Body of pancreas (tissue), 4 donors: ENCODE measurements around the gene PHOX2A. TPM values are rescaled to one million over a fixed set of nuclear protein-coding genes. Genes with fewer than 3 reads are reported as not detected.

Experiments
- ATAC-seq: fragments of 150-250 bp; one replicate; pipeline ENCODE4 v1.9.1; 2016
- DNase-seq, 4 donors: peaks; one replicate each; pipeline ENCODE4 v3.0.0-alpha.2; 2019
- H3K27ac ChIP-seq, 4 donors: fragments of 200-600 bp; sonication (generic); 1 replicate in 3 of 4; 2 replicates in 1 of 4; pipeline versions ENCODE4 v1.5.1 to v1.6.1; 2016 to 2019; ENCODE audit warnings: mild to moderate bottlenecking in 1 of 4, mixed read lengths in 1 of 4, moderate library complexity in 1 of 4
- H3K27me3 ChIP-seq, 2 donors: fragments of 200-600 bp; sonication (generic); one replicate each; pipeline ENCODE4 v1.6.0; 2016; ENCODE audit warnings: mild to moderate bottlenecking in 1 of 2
- H3K36me3 ChIP-seq, 2 donors: fragments of 200-600 bp; sonication (generic); replicated peaks in 1 of 2; 2 replicates each; pipeline ENCODE4 v1.5.1; 2016; ENCODE audit warnings: low read depth in 2 of 2; ENCODE audit not compliant: insufficient read depth in 1 of 2
- H3K4me1 ChIP-seq: fragments of 200-600 bp; sonication (generic); one replicate; pipeline ENCODE4 v1.6.0; 2016
- H3K4me3 ChIP-seq, 2 donors: fragments of 200-600 bp; sonication (generic); 1 replicate in 1 of 2; 2 replicates in 1 of 2; pipeline ENCODE4 v1.5.1; 2016 to 2019
- H3K9me3 ChIP-seq, 3 donors: fragments of 200-600 bp; sonication (generic); 1 replicate in 2 of 3; 2 replicates in 1 of 3; pipeline ENCODE4 v1.5.1; 2016
- CTCF ChIP-seq, 7 experiments: fragments of 450-650 bp in 4 of 7; fragments of 200-600 bp in 3 of 7; sonication (generic) in 3 of 7; IDR thresholded peaks; one replicate each; pipeline ENCODE4 v1.5.1; 2016 to 2019; ENCODE audit warnings: antibody characterized with exemption in 7 of 7
- POLR2A ChIP-seq, 3 donors: fragments of 450-650 bp; IDR thresholded peaks; one replicate each; pipeline ENCODE4 v1.6.1; 2016; ENCODE audit warnings: antibody characterized with exemption in 3 of 3, mild to moderate bottlenecking in 2 of 3
- WGBS, 2 donors: methylation state at CpG; one replicate each; pipeline ENCODE4 v1.1.5; 2017; 5-methylcytosine and 5-hydroxymethylcytosine counted together
- intact Hi-C: fragments of 100-400 bp; cut with DNase I; formaldehyde crosslinking; loops from one replicate; pipeline ENCODE4 v1.15.1; 2023
- total RNA-seq, 2 donors: library from RNA; depleted of rRNA; stranded (reverse); fragments of >200 nt; gene quantifications; one replicate each; pipeline ENCODE4 v1.1.0, GENCODE V29; 2016

PHOX2A gene
- total RNA-seq, 2 donors from 2014 or later = not detected

DNA sequence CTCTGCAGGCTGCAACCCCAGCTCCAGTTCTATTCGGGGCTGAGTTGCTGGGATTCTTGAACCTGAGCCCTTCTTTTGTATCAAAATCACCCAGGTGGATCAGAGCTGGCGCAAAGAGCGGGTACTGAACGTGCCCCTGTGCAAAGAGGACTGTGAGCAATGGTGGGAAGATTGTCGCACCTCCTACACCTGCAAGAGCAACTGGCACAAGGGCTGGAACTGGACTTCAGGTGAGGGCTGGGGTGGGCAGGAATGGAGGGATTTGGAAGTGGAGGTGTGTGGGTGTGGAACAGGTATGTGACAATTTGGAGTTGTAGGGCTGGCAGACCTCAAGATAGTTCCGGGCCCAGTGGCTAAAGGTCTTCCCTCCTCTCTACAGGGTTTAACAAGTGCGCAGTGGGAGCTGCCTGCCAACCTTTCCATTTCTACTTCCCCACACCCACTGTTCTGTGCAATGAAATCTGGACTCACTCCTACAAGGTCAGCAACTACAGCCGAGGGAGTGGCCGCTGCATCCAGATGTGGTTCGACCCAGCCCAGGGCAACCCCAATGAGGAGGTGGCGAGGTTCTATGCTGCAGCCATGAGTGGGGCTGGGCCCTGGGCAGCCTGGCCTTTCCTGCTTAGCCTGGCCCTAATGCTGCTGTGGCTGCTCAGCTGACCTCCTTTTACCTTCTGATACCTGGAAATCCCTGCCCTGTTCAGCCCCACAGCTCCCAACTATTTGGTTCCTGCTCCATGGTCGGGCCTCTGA is 48.3 kb downstream of the PHOX2A start:
- H3K36me3 ChIP-seq = no peaks in the 10 kb centered on the region
- no peak overlapping the region for H3K27ac ChIP-seq
- intact Hi-C loops = no loop called here
- 76 to 77% methylated on average over 10 to 12 of the region's 12 CpGs for WGBS, 2 donors
- DNase-seq = no peak
- no peaks in the 10 kb centered on the region for H3K9me3 ChIP-seq
- no peaks in the 10 kb centered on the region for H3K4me1 ChIP-seq
- TF ChIP-seq CTCF (IDR thresholded peaks at IDR 0.05) = no peak
- no peak for TF ChIP-seq POLR2A (IDR thresholded peaks at IDR 0.05)
- no peaks in the 10 kb centered on the region for H3K27me3 ChIP-seq
- no peak overlapping the region for H3K4me3 ChIP-seq
- no peak for ATAC-seq

GRCh38 chr11:72191961-72192381 is 52.0 kb downstream of the PHOX2A start, which contains the start of gene FOLR1:
TSS of gene FOLR1 (plus strand) at chr11:72192140. CDS start at chr11:72192174, 34 bp downstream.
- intact Hi-C loops = no loop called here
- H3K9me3 ChIP-seq = no peaks in the 10 kb centered on the region
- no peak for DNase-seq
- H3K36me3 ChIP-seq = no peaks in the 10 kb centered on the region
- H3K27ac ChIP-seq = no peak within 1 kb of the TSS
- no peak for ATAC-seq
- H3K4me3 ChIP-seq = no peak within 1 kb of the TSS
- H3K4me1 ChIP-seq = peaks cover 10% of the 10 kb centered on the region
- 68 to 79% methylated on average over 2 to 5 of the region's 5 CpGs for WGBS, 2 donors
- H3K27me3 ChIP-seq = no peaks in the 10 kb centered on the region
- TF ChIP-seq POLR2A (IDR thresholded peaks at IDR 0.05) (no peak), CTCF (IDR thresholded peaks at IDR 0.05) (no peak)

GRCh38 chr11:72190631-72191071 is 53.3 kb downstream of the PHOX2A start:
- no peak overlapping the region for H3K4me3 ChIP-seq
- H3K36me3 ChIP-seq = no peaks in the 10 kb centered on the region
- TF ChIP-seq POLR2A (IDR thresholded peaks at IDR 0.05) (no peak), CTCF (IDR thresholded peaks at IDR 0.05) (no peak)
- DNase-seq (no peak), ATAC-seq (no peak)
- WGBS, 2 donors = 77% methylated on average over 5 of the region's 5 CpGs
- H3K4me1 ChIP-seq = peaks cover 10% of the 10 kb centered on the region
- no peaks in the 10 kb centered on the region for H3K9me3 ChIP-seq
- intact Hi-C loops = no loop called here
- H3K27me3 ChIP-seq = no peaks in the 10 kb centered on the region
- no peak overlapping the region for H3K27ac ChIP-seq

DNA sequence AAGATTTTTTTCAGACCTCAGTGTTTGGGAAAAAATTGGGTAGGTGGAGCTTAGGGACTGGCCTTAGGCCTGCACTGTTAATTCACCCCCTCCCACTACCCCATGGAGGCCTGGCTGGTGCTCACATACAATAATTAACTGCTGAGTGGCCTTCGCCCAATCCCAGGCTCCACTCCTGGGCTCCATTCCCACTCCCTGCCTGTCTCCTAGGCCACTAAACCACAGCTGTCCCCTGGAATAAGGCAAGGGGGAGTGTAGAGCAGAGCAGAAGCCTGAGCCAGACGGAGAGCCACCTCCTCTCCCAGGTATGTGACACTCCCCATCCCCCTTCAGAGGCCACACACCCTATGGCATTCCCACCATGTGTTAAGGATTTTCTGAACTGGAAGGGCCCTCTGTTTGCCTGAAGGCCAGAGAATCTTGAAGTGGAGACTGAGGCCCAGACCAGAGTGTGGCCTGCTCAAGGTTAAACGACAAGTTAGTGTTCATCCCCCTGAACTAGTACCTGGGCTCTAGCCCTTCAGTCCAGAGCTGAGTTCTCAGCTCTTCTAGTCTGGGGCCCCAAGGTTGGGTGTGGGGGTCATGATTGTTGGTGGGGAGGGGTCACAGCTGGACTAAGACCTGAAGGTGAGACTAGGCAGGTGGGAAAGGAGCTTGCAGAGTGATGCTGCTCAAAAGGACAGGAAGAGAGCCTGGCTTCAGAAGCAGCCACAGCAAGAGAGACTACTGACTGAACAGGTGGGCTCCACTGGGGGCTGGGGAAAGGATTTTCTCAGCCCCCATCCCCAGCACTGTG is 54.3 kb downstream of the PHOX2A start:
- intact Hi-C loops = no loop called here

More for the DNA sequence above, 54.3 kb downstream of the PHOX2A start:
- no peaks in the 10 kb centered on the region for H3K36me3 ChIP-seq
- no peaks in the 10 kb centered on the region for H3K27me3 ChIP-seq
- no peak overlapping the region for H3K4me3 ChIP-seq
- H3K27ac ChIP-seq = peak overlapping the region in 3 of 4 donors; percentile 18 to 44 (median 23)
- ATAC-seq = peak; percentile 68
- WGBS, 2 donors = 45 to 57% methylated on average over 2 to 3 of the region's 3 CpGs
- DNase-seq = peak; percentile 14 to 60 (median 48)
- H3K4me1 ChIP-seq = peaks cover 10% of the 10 kb centered on the region
- no peaks in the 10 kb centered on the region for H3K9me3 ChIP-seq
- no peak for TF ChIP-seq CTCF (IDR thresholded peaks at IDR 0.05)
- TF ChIP-seq POLR2A (IDR thresholded peaks at IDR 0.05) = no peak

Other genes starting within 250 kb of the PHOX2A start
- 1 to 10 TPM; 3.1 to 9.6 TPM for gene IL18BP, start 245.3 kb downstream of the PHOX2A start, total RNA-seq
- 100 to 1,000 TPM; 173 to 191 TPM for gene NUMA1, start 163.6 kb downstream of the PHOX2A start, total RNA-seq
- gene LRRC51, start 163.3 kb downstream of the PHOX2A start, total RNA-seq = 1 to 10 TPM; 2.3 to 9.9 TPM
- gene LAMTOR1, start 140.9 kb downstream of the PHOX2A start, total RNA-seq = 10 to 100 TPM; 65.6 to 66.9 TPM
- gene TOMT, start 138.3 kb downstream of the PHOX2A start, total RNA-seq = not detected
- gene ANAPC15, start 131.5 kb downstream of the PHOX2A start, total RNA-seq = 10 to 100 TPM; 14.2 to 22.1 TPM
- gene FOLR3, start 108.5 kb downstream of the PHOX2A start, total RNA-seq = not detected
- 1 to 10 TPM in 1 of 2 donors, under 1 TPM in 1; 0.52 to 3.0 TPM for gene FOLR1, start 52.0 kb downstream of the PHOX2A start, total RNA-seq
- 10 to 100 TPM; 11.4 to 49.1 TPM for gene FOLR2, start 27.4 kb downstream of the PHOX2A start, total RNA-seq
- gene INPPL1, start 19.4 kb downstream of the PHOX2A start, total RNA-seq = 10 to 100 TPM; 47.2 to 53.7 TPM
- 10 to 100 TPM; 13.8 to 19.5 TPM for gene CLPB, start 190.4 kb upstream of the PHOX2A start, total RNA-seq